Activated CD4-positive, alpha-beta T cell treated with anti-CD3 and anti-CD28 coated beads for 36 hours (primary cell): ENCODE results near the gene VASP. TPM values are rescaled to one million over a fixed set of nuclear protein-coding genes. Genes with fewer than 3 reads are reported as not detected.

Experiments
- ATAC-seq: fragments of 200-7000 bp; cut with Tn5 transposase; one replicate; pipeline ENCODE4 v1.10.0; 2021; ENCODE audit warnings: mild to moderate bottlenecking, moderate library complexity
- CTCF ChIA-PET: fragments of 350-600 bp; sonication (Branson Sonifier 250); formaldehyde crosslinking; loops from one replicate; lab custom pipeline; 2021; ENCODE audit warnings: antibody characterized with exemption; lab: Charles Lee
- POLR2A ChIA-PET: fragments of 350-600 bp; sonication (Branson Sonifier 250); formaldehyde crosslinking; loops from one replicate; lab custom pipeline; 2021; ENCODE audit warnings: antibody characterized with exemption, inconsistent platforms; lab: Charles Lee
- DNase-seq: peaks from one replicate; pipeline ENCODE4 v3.0.0-alpha.2; 2020
- H3K27ac Mint-ChIP-seq: one replicate; pipeline ENCODE4 v1.8.0; 2021; ENCODE audit warnings: mixed read lengths
- H3K27me3 Mint-ChIP-seq: one replicate; pipeline ENCODE4 v1.8.0; 2021; ENCODE audit warnings: mixed read lengths
- H3K36me3 Mint-ChIP-seq: one replicate; pipeline ENCODE4 v1.8.0; 2021; ENCODE audit warnings: low read depth, mixed read lengths
- H3K4me1 Mint-ChIP-seq: one replicate; pipeline ENCODE4 v1.8.0; 2021; ENCODE audit warnings: mixed read lengths
- H3K4me3 Mint-ChIP-seq: one replicate; pipeline ENCODE4 v1.8.0; 2021; ENCODE audit warnings: mild to moderate bottlenecking, moderate library complexity, mixed read lengths
- H3K9me3 Mint-ChIP-seq: one replicate; pipeline ENCODE4 v1.8.0; 2021; ENCODE audit warnings: low read depth, mixed read lengths
- intact Hi-C, 2 experiments: fragments of 100-400 bp; cut with DNase I in 1 of 2; cut with micrococcal nuclease in 1 of 2; formaldehyde crosslinking; loops; one replicate each; pipeline versions ENCODE4 v1.14.2 to v1.15.1; 2022 to 2024; cut with DNase I, micrococcal nuclease
- total RNA-seq, 2 experiments: library from RNA; stranded (reverse); gene quantifications; one replicate each; pipeline ENCODE4 v1.2.3, GENCODE V29; 2021

Gene VASP
- 100 to 1,000 TPM; 152 to 153 TPM for total RNA-seq

DNA sequence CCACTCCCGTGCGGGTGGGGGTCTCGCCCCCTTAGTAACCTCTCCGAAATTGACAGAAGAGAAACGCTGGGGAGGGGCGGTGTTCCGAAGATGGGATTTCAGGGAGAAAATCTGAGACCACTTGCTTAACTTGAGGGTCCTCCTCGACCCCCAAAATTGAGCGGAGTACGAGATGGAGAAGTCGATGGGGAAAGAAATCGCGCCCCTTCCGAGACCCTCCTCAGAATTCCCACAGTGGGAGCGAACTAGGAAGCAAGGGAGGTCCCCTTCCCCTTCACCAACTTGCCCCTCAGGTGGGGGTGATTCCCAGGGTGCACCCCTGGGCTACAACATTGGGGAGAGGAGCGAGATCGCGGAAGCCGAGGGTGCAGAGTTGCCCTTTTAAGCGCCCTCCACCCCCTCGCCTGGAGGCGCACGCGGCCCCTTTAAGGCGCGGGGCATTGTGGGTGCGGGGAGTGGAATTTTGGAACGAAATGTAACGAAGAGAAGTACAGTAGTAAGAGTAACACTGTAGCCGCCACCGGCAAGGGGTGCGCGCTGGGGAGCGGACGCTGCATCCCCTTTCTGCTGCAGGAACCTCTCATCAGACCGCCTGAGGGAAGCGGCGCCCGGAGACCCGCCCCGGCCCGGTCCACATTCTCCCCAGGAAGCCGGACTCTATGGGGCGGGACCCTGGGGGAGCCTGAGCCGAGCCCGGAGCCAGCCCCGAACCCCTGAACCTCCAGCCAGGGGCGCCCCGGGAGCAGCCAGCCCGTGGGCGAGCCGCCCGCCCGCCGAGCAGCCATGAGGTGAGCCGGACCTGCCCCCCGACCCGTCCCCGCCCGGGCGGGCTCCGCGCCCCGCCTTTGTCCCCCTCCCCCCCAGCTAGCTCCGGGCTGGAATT lies at the start of gene VASP:
TSS of gene VASP (plus strand) at position 491 of the 883 bp plus-strand sequence. CDS start at position 784, 293 bp downstream.
- CTCF ChIA-PET: no interaction called here
- intact Hi-C loops: loop anchor here (1.0 to 5.0 kb wide), 24 partner anchors 10 to 760 kb away; partner anchors contain the start of genes OPA3 (in 2 of the 2), RTN2 (in 2 of the 2), BCL3 (in 1 of the 2) and BLOC1S3 (in 1 of the 2)

DNA sequence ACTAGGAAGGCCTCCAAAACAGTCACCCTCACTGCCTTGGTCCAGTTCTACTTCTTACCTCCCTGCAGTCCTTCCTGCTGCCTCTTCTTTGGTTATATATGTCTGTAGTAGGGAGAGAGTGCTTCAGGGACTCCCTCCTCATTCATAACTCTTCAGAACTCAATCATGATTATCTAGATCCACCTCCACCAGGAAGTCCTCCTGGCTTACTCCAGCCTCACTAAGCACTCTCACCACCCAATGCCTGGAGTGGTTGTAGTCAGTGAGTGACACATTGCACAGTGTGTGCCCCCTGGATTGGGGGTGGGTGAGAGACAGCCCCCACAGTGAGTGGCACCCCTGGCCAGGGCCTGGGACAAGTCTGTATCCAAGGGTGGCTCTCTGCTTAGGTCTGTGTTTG lies 49.5 kb upstream of the VASP start:
- POLR2A ChIA-PET: no interaction called here
- no peak for ATAC-seq
- CTCF ChIA-PET: interaction anchor here (1.4 kb wide), 1 partner anchor 11 kb away, joined by 4 read pairs; the partner anchor contains the start of gene FOSB

More for the DNA sequence above, at the start of gene VASP:
- DNase-seq (peak; percentile 96), ATAC-seq (peak; percentile 67)
- Mint-ChIP-seq H3K36me3 (peaks cover 15% of the 10 kb centered on the region), H3K9me3 (no peaks in the 10 kb centered on the region), H3K4me1 (peaks cover 41% of the 10 kb centered on the region), H3K27ac (peak within 1 kb of the TSS; percentile 96), H3K27me3 (no peaks in the 10 kb centered on the region), H3K4me3 (peak within 1 kb of the TSS; percentile 85)
- POLR2A ChIA-PET: interaction anchor here (0.6 kb wide), 1 partner anchor 139 kb away, joined by 3 read pairs; no protein-coding TSS in a partner anchor

DNA sequence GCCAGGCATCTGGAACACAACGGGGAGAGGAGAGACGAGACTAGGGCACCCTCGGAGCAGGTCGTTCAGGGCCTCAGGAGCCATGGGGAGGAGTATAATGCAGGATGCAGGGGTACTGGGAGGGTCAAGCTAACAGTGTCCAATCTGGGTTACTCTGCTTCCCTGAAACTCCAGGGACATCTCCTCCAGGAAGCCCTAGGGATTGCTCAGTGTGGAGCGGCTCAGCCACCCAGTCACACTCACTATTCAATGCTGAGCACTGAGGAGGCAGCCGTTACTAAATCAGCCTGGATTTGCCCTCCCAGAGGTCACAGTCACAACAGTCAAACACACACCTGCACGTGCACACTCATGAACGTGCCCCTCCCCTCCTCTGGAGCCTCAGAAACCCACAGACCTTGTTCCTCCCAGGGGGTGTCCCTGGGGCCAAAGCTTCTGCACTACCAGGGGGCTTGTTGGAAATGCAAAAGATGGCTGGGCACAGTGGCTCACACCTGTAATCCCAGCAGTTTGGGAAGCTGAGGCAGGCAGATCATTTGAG lies 46.4 kb upstream of the VASP start:
- Mint-ChIP-seq H3K9me3 (no peaks in the 10 kb centered on the region), H3K27ac (no peak overlapping the region), H3K4me1 (peaks cover 7% of the 10 kb centered on the region), H3K4me3 (no peak overlapping the region), H3K36me3 (no peaks in the 10 kb centered on the region), H3K27me3 (no peaks in the 10 kb centered on the region)
- ATAC-seq (no peak), DNase-seq (no peak)
- intact Hi-C loops: no loop called here
- ChIA-PET CTCF (interaction anchor here (1.0 to 1.6 kb wide), 3 partner anchors 18 to 62 kb away, joined by 3 to 5 read pairs (median 4); no protein-coding TSS in a partner anchor), POLR2A (no interaction called here)

More for the DNA sequence above, 49.5 kb upstream of the VASP start:
- intact Hi-C loops: no loop called here
- no peak overlapping the region for H3K27ac Mint-ChIP-seq
- no peaks in the 10 kb centered on the region for H3K27me3 Mint-ChIP-seq
- no peak overlapping the region for H3K4me3 Mint-ChIP-seq
- no peaks in the 10 kb centered on the region for H3K9me3 Mint-ChIP-seq
- H3K4me1 Mint-ChIP-seq: peaks cover 14% of the 10 kb centered on the region
- no peak for DNase-seq
- no peaks in the 10 kb centered on the region for H3K36me3 Mint-ChIP-seq

- H3K27ac Mint-ChIP-seq: no peak overlapping the region
- intact Hi-C loops: no loop called here
Observed at GRCh38 chr19:45462174-45462573, 45.1 kb upstream of the VASP start.

GRCh38 chr19:45463241-45463640 lies 44.0 kb upstream of the VASP start:
- intact Hi-C loops: no loop called here
- no peak overlapping the region for H3K4me3 Mint-ChIP-seq

More at GRCh38 chr19:45462174-45462573, 45.1 kb upstream of the VASP start:
- Mint-ChIP-seq H3K27me3 (no peaks in the 10 kb centered on the region), H3K4me3 (no peak overlapping the region), H3K4me1 (no peaks in the 10 kb centered on the region), H3K9me3 (no peaks in the 10 kb centered on the region), H3K36me3 (no peaks in the 10 kb centered on the region)
- POLR2A ChIA-PET: no interaction called here
- no peak for DNase-seq
- no peak for ATAC-seq
- CTCF ChIA-PET: interaction anchor here (0.7 to 1.6 kb wide), 4 partner anchors 22 to 96 kb away, joined by 3 to 7 read pairs (median 4); no protein-coding TSS in a partner anchor

GRCh38 chr19:45464274-45464673 lies 43.0 kb upstream of the VASP start:
- CTCF ChIA-PET: interaction anchor here (1.0 kb wide), 1 partner anchor 14 kb away, joined by 4 read pairs; no protein-coding TSS in a partner anchor
- ATAC-seq (no peak), DNase-seq (no peak)
- no peak overlapping the region for H3K4me3 Mint-ChIP-seq
- peaks cover 6% of the 10 kb centered on the region for H3K4me1 Mint-ChIP-seq
- H3K9me3 Mint-ChIP-seq: no peaks in the 10 kb centered on the region
- H3K27me3 Mint-ChIP-seq: no peaks in the 10 kb centered on the region
- intact Hi-C loops: no loop called here
- no peaks in the 10 kb centered on the region for H3K36me3 Mint-ChIP-seq
- no peak overlapping the region for H3K27ac Mint-ChIP-seq
- POLR2A ChIA-PET: no interaction called here

More at GRCh38 chr19:45463241-45463640, 44.0 kb upstream of the VASP start:
- Mint-ChIP-seq H3K9me3 (no peaks in the 10 kb centered on the region), H3K4me1 (peaks cover 5% of the 10 kb centered on the region), H3K27ac (no peak overlapping the region), H3K27me3 (no peaks in the 10 kb centered on the region), H3K36me3 (no peaks in the 10 kb centered on the region)
- DNase-seq: no peak
- ATAC-seq: no peak
- ChIA-PET CTCF (interaction anchor here (0.5 to 0.9 kb wide), 2 partner anchors 23 to 324 kb away, joined by 3 to 5 read pairs; no protein-coding TSS in a partner anchor), POLR2A (no interaction called here)

- Mint-ChIP-seq H3K27me3 (no peaks in the 10 kb centered on the region), H3K36me3 (no peaks in the 10 kb centered on the region), H3K4me1 (peaks cover 10% of the 10 kb centered on the region), H3K27ac (no peak overlapping the region), H3K4me3 (no peak overlapping the region), H3K9me3 (no peaks in the 10 kb centered on the region)
- ATAC-seq: no peak
- intact Hi-C loops: loop anchor here in 1 of 2 experiments (5.0 kb wide), 2 partner anchors 463 to 1647 kb away; partner anchors contain the start of genes RELB and ZC3H4
- POLR2A ChIA-PET: no interaction called here
- DNase-seq: no peak
- CTCF ChIA-PET: interaction anchor here (1.0 to 1.3 kb wide), 2 partner anchors 8 to 14 kb away, joined by 4 to 9 read pairs; no protein-coding TSS in a partner anchor
Observed at GRCh38 chr19:45464852-45465441, 42.3 kb upstream of the VASP start.

DNA sequence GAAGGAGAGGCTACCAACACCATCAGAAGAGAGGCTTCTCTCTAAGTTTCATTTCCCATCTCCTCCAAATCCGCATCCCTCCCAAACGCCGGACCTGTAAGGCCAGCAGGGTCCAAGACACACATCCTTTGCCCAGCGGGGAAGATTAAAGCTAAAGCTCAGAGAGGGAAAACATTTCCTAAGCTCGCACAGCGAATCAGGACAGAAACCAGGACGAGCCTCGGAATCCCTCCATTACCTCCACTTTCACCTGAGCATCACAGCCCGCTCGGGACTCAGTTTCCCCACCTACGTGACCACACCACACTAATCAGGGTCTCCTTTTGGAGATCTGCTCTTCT lies 40.2 kb upstream of the VASP start:
- H3K36me3 Mint-ChIP-seq: peaks cover 16% of the 10 kb centered on the region
- no peaks in the 10 kb centered on the region for H3K9me3 Mint-ChIP-seq
- H3K4me1 Mint-ChIP-seq: peaks cover 25% of the 10 kb centered on the region
- DNase-seq (no peak), ATAC-seq (no peak)
- ChIA-PET CTCF (interaction anchor here (0.6 to 4.8 kb wide), 9 partner anchors 12 to 289 kb away, joined by 3 to 57 read pairs (median 4); partner anchors contain the start of gene TRAPPC6A), POLR2A (interaction anchor here (0.6 to 3.3 kb wide), 11 partner anchors 9 to 233 kb away, joined by 3 to 26 read pairs (median 4); partner anchors contain the start of gene SNRPD2)
- intact Hi-C loops: loop anchor here (1.0 to 5.0 kb wide), 6 partner anchors 12 to 1645 kb away; partner anchors contain the start of genes RELB (in 1 of the 2) and ZC3H4 (in 1 of the 2)
- H3K27ac Mint-ChIP-seq: peak overlapping the region; percentile 31
- H3K27me3 Mint-ChIP-seq: peaks cover 6% of the 10 kb centered on the region
- peak overlapping the region; percentile 78 for H3K4me3 Mint-ChIP-seq

DNA sequence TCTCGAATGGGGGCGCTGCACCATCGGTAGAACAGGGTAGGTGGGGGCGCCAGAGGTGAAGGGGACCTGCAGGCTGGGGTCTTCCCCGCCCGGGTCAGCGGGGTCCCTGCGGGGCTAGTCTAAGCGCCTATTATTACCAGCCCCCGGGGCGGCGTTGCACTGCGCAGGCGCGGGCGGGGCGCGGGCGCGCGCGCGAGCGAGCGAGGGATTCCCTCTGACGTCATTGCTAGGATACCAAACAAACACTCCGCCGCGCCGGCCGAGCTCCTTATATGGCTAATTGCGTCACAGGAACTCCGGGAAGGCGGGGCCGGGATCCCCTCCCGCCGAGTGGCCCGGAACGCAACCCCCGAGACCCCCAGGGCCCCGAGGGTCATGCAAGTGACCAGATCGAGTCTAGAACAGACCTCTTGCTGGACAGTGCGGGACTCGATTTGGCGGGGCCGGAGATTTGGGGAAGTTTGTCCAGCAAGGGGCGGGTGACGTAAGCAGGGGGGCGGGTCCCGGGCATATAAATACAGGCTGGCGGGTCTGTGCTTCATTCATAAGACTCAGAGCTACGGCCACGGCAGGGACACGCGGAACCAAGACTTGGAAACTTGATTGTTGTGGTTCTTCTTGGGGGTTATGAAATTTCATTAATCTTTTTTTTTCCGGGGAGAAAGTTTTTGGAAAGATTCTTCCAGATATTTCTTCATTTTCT lies 39.7 kb upstream of the VASP start, which contains the start of gene FOSB:
TSS of gene FOSB (plus strand) at position 541 of the 703 bp plus-strand sequence. CDS start 591 bp downstream, outside the sequence.
- H3K36me3 Mint-ChIP-seq: peaks cover 20% of the 10 kb centered on the region
- H3K27me3 Mint-ChIP-seq: peaks cover 7% of the 10 kb centered on the region
- peak within 1 kb of the TSS; percentile 78 for H3K4me3 Mint-ChIP-seq
- peak; percentile 24 for ATAC-seq
- peak within 1 kb of the TSS; percentile 86 for H3K27ac Mint-ChIP-seq
- POLR2A ChIA-PET: interaction anchor here (0.6 to 3.3 kb wide), 18 partner anchors 9 to 832 kb away, joined by 3 to 26 read pairs (median 4); partner anchors contain the start of genes QPCTL and SNRPD2
- CTCF ChIA-PET: interaction anchor here (0.6 to 4.8 kb wide), 14 partner anchors 9 to 290 kb away, joined by 3 to 57 read pairs (median 4); partner anchors contain the start of gene TRAPPC6A
- H3K9me3 Mint-ChIP-seq: no peaks in the 10 kb centered on the region
- peaks cover 26% of the 10 kb centered on the region for H3K4me1 Mint-ChIP-seq
- intact Hi-C loops: loop anchor here (1.0 to 5.0 kb wide), 9 partner anchors 12 to 1645 kb away; partner anchors contain the start of genes CLPTM1 (in 1 of the 2), MARK4 (in 1 of the 2), RELB (in 1 of the 2) and VASP (in 1 of the 2)
- peak; percentile 96 for DNase-seq
